DMS79 treated with DMSO at 0.1 percent for 48 hours (cell line): ENCODE results near the gene PLCB4.
"Not testable (repeated sequence)": the region's sequence is repeated elsewhere in the genome, so short reads cannot be mapped to it uniquely, and the experiment has no call there.

Experiments used
- DNase-seq: peaks from one replicate; lab custom pipeline; 2025; lab: John Stamatoyannopoulos, UW

Gene PLCB4

GRCh38 chr20:9068841-9069663, at the start of gene PLCB4:
Gene PLCB4 (plus strand): TSS chr20:9069087. CDS start chr20:9307815, 238,728 bp downstream.
- DNase-seq, result peak; percentile 11

- DNase-seq, result no peak
These were observed 49.1 kb upstream of the PLCB4 start for GRCh38 chr20:9019833-9020232.

GRCh38 chr20:9021216-9021615, 47.7 kb upstream of the PLCB4 start:
- DNase-seq, result no peak

DNA sequence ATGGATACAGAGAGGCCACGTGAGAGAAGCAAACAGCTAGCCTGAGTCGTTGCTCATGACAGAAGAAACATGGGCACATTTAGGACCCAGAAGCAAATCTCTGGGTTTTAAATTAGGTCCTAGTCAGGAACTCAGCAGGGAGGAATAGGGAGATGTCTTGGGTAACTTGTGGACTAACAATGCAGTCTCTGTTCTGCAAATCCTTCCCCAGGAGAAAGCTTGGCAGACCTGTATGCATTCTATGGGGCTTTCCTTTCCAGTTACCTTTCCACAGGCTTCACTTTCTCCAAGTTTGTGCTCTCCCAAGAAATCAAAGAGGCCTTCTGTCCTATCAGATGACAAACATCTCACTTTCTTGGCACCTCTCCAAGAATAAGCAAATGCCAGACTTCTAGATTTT, 47.2 kb upstream of the PLCB4 start:
- no peak for DNase-seq

- no peak for DNase-seq
These were observed 46.5 kb upstream of the PLCB4 start for GRCh38 chr20:9022376-9022775.

- DNase-seq, result no peak
These were observed 44.3 kb upstream of the PLCB4 start for GRCh38 chr20:9024606-9025005.

- DNase-seq, result no peak
These were observed 43.9 kb upstream of the PLCB4 start for GRCh38 chr20:9025011-9025410.

DNA sequence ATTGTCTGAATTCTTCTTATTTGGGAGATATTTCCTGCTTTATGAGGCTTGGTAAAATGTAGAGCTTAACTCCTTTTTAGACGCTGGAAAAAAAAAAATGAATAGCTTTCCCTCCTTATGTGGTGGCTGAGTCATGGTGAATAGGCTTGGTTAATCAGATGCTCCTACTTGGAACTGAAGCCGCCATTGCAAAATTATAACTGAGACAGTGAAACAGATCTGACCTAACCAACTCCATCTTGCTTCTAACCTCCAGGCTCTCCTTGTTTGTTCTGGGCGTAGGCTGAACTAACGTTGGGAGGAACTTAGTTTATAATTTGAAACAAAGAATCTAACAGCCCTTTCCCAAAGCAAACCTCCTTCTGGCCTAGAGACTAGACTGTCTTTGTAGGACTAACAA, 43.2 kb upstream of the PLCB4 start:
- no peak for DNase-seq

GRCh38 chr20:9027626-9028025, 41.3 kb upstream of the PLCB4 start:
- no peak for DNase-seq

DNA sequence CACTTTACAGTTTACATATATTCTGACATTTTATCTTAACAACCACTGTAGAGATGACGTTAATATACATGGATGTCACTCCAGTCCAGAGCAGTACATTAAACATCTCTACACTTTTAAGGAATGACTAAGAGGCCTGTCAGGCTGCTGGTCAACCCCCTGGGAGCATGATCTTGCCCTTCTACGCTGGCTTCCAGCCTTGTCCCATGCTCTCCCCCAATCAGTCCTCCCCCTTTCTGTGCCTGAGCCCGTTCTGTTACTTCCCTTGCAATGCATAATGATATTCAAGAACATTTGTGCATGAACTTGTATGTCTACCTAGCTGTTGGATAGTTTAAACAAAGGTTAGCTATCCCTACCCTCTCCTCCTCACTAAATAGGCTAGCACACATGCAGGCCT, 40.5 kb upstream of the PLCB4 start:
- DNase-seq, result no peak

- no peak for DNase-seq
These were observed 36.9 kb upstream of the PLCB4 start for GRCh38 chr20:9031991-9032390.

DNA sequence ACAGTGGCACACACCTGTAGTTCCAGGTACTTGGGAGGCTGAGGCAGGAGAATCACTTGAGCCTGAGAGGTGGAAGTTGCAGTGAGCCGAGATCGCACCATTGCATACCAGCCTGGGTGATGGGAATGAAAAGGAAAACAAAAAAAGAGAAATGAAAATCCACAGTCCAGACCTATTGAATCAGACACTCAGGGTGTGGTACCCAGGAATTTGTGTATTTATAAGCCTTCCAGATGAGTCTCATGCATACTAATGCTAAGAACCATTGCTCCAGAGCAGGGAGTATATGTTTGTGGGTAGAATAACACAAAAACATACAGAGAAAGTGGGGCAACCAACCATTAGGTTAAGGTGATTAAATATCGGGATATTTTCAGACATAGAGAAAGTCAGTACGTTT, 36.1 kb upstream of the PLCB4 start:
- DNase-seq, result no peak

DNA sequence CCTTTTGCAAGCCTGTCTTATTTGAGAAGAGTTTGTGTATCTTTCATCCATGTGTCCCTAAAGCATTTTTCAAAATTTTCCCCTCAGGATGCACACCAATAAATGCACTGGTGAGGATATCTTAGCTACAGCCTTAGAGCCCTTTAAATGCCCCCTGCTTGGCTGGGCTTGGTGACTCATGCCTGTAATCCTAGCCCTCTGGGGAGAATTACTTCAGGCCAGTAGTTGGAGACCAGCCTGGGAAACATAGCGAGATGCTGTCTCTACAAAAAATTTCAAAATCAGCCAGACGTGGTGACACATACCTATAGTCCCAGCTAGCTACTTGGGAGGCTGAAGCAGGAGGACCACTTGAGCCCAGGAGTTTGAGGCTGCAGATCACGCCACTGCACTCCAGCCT, 33.8 kb upstream of the PLCB4 start:
- DNase-seq, result no peak

DNA sequence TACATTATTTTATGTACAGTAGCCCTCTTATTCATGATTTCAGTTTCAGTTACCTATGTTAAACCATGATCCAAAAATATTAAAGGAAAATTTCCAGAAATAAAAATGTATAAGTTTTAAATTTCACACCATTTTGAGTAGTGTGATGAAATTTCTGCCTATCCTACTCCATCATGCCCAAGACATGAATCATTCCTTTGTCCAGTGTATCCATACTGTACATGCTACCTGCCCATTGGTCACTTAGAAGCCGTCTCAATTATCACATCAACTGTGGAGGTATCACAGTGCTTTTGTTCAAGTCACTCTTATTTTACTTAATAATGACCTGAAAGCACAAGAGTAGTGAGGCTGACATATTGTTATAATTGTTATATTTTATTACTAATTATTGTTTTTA, 32.3 kb upstream of the PLCB4 start:
- DNase-seq, result no peak

DNA sequence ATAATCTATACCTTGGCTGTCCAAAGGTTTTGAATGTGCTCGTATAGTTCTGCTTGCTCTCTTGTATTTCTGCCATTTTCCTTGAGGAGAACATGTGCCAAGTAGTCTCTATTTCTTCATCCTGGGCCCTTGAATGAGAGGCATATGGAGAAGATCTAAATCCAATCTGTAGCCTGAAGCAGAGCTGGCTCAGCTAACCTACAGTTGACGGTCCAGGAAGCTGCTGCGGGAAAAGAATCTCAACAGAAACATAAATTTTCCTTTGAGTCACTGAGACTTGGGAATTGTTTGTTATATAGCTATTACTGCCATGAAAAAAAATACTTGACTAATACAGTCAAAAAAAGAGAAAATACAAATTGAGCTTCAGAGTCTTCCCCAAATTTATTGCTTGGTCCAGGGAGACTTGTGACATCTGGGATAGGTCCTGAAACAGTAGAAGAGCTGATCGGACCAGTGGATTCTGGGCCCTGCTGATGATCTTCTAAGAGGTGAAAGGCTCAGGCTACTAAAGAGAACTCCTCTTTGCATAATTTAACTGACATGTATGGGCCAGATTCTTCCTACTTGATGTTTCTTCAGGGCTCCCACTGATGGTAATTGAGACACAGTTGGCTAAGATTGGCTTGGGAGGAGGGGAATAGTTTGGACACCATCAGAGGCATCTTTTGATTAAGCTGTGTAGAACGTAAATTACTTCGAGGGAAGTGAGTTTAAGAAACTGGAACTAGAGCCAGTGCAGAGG, 29.9 kb upstream of the PLCB4 start:
- no peak for DNase-seq

GRCh38 chr20:9040863-9041524, 27.9 kb upstream of the PLCB4 start:
- no peak for DNase-seq

DNA sequence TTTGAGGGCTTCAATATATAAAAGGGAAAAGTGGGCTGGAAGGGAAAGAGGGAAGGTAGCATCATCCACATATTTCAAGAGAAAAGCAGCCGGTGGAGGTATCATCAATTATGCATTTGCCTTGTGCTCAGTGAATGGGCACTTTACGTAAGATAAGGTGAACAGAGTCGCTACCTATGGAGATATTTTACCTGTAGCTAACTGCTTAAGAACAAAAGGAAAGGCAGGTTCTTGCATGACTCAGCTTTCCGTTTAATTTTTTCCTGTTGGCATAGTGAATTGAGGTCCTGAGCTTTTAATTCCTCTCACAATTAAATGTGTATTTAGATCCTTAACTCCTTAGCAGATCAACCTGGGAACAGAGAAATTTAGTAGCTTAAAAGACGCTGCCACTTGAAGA, 25.5 kb upstream of the PLCB4 start:
- DNase-seq, result no peak

GRCh38 chr20:9047928-9048327, 21.0 kb upstream of the PLCB4 start:
- DNase-seq, result not testable (repeated sequence)

DNA sequence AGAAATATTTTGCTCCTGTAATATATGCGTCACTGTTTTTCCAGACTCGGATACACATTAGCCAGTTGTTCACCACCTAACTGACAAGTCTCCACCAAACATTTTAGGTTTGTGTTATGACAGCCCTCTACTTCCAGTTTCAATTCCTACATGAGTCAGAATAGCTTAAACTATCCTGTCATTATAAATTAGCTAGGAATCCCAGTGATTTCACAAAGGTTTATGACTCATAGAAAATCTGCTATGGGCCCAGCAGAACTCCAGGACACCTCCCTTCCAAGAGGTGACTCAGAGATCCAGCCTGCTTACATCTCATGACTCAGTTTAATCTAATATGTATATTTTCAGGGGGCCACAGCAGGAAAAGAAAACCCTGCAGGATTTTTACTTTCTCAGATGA, 17.4 kb upstream of the PLCB4 start:
- no peak for DNase-seq

DNA sequence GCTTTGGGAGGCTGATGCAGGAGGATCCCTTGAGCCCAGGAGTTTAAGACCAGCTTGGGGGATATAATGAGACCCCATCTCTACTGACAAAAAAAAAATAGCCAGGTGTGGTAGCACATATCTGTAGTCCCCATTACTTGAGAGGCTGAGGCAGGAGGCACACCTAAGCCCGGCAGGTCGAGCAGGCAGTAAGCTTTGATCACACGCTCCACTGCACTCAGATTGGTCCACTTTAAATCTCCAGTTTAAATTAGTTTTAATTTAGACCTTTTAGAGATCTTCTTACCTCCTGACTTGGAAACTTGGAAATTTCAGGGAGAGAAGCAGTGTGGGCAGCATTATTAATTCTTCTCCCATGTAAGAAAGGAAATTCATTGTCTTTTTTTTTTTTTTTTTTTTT, 16.8 kb upstream of the PLCB4 start:
- no peak for DNase-seq

- DNase-seq, result no peak
These were observed 15.8 kb upstream of the PLCB4 start for GRCh38 chr20:9053108-9053507.

DNA sequence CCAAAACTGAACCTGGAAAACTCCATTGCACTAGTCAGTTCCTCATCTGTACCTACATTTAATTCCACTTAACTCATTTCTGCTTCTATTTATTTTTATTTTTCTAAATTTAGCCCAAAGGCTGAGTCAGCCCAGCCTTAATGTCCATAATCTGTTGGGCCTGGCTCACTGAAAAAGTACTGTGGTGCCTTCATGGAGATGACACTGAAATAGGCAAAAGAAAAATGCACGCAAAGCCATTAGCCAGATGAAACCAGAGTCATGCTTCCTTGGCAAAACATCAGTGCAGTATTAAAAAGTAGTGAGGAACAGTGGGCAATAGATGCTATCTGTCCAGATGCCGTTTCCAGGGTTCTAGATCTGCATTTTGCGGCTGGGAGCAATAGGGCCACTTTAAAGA, 14.7 kb upstream of the PLCB4 start:
- DNase-seq, result no peak

DNA sequence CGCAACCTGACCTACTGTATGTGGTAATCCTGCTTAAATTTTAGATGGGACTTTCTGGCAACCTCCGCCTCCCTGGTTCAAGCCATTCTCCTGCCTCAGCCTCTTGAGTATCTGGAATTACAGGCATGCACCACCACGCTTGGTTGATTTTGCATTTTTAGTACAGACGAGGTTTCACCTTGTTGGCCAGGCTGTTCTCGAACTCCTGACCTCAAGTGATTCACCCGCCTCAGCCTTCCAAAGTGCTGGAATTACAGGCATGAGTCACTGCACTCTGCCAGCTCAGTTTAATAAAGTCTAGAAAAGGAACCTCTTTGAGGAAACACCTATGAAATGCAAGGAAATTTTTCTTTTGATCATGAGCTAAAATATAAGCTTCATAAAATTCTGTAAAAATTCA, 9.0 kb upstream of the PLCB4 start:
- no peak for DNase-seq
